Measurements from ENCODE around the gene RAPGEF4.

- TF ChIP-seq CTCF (IDR thresholded peaks at IDR 0.05) = no peak
- TF ChIP-seq POLR2A (IDR thresholded peaks at IDR 0.05; ENCODE audit: low read depth) = no peak
- TF ChIP-seq POLR2AphosphoS5 (IDR thresholded peaks at IDR 0.05) = no peak
- no peak for TF ChIP-seq EP300 (IDR thresholded peaks at IDR 0.05)
Measured at GRCh38 chr2:172985139-172985892, 249.7 kb downstream of the RAPGEF4 start.

Data from esophagus muscularis mucosa (tissue), 4 donors.